Esophagus muscularis mucosa (tissue), 4 donors: ENCODE measurements around the gene CALCB.

Source experiments
- EP300 ChIP-seq: sonication (generic); formaldehyde crosslinking; IDR thresholded peaks from one replicate; pipeline ENCODE4 v1.6.1; 2017; ENCODE audit warnings: antibody characterized with exemption
- POLR2A ChIP-seq: fragments of 450-650 bp; IDR thresholded peaks from one replicate; pipeline ENCODE4 v1.6.1; 2017; ENCODE audit warnings: antibody characterized with exemption, moderate library complexity, mild to moderate bottlenecking, low read depth
- TF ChIP-seq, protein P1 (sequence below), 3 experiments: fragments of 200-600 bp in 2 of 3; fragments of 450-650 bp in 1 of 3; sonication (generic) in 2 of 3; IDR thresholded peaks; one replicate each; pipeline ENCODE4 v1.5.1; 2017 to 2019; ENCODE audit warnings: antibody characterized with exemption in 3 of 3, mild to moderate bottlenecking in 2 of 3, moderate library complexity in 1 of 3

DNA sequence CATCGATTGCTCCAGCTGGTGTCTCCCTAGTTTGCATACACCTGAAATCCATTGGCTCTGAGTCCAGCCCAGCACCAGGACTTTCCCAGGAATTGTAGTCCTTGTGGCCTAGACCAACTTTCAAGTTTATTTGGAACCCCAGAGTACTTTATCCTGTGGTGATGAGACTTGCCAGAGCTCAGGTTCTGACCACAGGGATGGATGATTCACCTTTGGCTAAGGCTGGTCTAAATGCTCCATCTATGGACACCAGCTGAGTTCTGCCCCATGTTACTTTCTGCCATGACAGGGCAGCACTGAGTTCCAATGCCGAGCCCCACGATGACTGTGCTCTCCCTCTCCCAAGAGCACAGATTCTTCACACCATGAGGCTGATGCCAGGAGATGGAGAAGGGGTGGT, 24.0 kb downstream of the CALCB start:
- TF ChIP-seq POLR2A (no peak), EP300 (no peak)
- TF ChIP-seq, protein P1, sequence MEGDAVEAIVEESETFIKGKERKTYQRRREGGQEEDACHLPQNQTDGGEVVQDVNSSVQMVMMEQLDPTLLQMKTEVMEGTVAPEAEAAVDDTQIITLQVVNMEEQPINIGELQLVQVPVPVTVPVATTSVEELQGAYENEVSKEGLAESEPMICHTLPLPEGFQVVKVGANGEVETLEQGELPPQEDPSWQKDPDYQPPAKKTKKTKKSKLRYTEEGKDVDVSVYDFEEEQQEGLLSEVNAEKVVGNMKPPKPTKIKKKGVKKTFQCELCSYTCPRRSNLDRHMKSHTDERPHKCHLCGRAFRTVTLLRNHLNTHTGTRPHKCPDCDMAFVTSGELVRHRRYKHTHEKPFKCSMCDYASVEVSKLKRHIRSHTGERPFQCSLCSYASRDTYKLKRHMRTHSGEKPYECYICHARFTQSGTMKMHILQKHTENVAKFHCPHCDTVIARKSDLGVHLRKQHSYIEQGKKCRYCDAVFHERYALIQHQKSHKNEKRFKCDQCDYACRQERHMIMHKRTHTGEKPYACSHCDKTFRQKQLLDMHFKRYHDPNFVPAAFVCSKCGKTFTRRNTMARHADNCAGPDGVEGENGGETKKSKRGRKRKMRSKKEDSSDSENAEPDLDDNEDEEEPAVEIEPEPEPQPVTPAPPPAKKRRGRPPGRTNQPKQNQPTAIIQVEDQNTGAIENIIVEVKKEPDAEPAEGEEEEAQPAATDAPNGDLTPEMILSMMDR (IDR thresholded peaks at IDR 0.05): no peak
